T follicular helper cell (primary cell): Measurements from ENCODE around the gene FMO3.

ENCODE experiments used
- DNase-seq: peaks from one replicate; pipeline ENCODE4 v3.0.0-alpha.2; 2020; ENCODE audit warnings: low read depth

Gene FMO3

DNA sequence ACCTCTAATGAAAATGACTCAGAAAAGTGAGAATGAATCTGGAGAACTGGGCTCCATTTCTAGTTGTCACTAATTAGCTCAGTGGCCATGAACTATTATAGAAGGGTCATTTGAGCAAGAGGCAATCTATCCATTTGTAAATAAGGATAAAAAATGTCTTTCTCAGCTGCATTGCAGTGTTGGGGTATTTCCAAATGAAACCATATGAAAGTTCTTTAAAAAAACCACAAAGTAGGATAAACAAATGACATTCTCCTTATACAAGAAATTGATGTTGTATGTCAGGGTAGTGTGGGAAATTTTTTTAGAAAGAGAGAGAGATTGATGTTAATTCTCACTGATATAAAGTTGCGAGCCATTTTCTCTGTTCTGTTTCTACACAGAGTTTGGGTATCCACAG lies 26.0 kb downstream of the FMO3 start:
- DNase-seq, result no peak

DNA sequence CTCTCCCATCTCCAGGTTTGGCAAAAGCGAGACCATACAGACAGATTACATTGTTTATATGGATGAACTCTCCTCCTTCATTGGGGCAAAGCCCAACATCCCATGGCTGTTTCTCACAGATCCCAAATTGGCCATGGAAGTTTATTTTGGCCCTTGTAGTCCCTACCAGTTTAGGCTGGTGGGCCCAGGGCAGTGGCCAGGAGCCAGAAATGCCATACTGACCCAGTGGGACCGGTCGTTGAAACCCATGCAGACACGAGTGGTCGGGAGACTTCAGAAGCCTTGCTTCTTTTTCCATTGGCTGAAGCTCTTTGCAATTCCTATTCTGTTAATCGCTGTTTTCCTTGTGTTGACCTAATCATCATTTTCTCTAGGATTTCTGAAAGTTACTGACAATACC lies 26.4 kb downstream of the FMO3 start:
- no peak for DNase-seq

DNA sequence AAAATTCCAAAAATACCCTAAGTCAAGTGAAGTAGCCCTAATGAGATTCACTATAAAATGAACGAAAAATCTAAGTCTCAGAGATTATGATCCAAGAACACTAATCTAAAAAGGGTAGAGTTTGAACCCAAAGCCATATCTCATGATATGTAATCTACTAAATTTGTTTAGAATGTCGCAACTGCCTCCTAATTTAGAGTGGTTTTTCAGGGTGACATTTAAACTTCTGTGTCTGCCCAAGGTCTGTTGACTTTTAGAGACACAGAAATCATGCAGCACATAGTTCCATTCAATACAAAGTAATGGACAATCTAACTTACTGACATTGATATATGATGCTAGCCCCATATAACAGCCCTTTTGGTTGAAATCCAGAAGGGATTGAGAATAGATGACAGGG lies 28.9 kb downstream of the FMO3 start:
- DNase-seq, result no peak

DNA sequence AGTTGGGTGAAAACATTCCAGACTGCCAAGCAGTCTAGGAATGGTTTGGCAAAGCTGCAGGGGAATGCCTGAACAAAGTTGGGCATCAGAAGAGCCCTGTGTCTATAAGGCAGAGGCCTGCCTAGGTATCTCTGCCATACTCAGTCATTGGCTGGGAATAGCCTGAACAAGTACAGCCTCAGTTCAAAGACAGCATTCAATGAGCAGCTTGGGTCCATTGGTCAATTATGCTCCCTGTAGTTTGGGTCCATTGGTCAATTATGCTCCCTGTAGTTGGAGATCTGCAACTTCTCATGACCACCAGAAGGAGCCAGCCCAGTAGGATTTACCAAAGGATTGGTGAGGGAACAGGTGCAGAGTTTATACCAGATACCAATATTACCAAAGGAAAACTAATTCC lies 31.6 kb downstream of the FMO3 start:
- DNase-seq, result no peak

DNA sequence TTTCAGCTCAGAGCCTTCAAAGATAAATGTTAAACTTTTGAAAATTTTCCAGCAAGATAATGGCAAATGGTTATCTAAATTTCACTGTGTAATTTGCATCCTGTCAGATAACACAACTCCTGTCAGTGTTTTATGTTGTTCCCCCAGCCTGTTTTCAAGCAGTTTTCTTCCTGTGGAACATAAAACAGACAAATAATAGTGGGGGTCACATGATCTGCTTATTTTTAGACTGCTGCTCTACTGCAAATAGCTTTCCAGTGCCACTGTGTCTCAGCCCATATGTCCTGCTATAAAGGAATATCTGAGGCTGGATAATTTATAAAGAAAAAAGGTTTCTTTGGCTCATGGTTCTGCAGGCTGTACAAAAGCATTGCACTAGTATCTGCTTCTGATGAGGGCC lies 32.2 kb downstream of the FMO3 start:
- no peak for DNase-seq

DNA sequence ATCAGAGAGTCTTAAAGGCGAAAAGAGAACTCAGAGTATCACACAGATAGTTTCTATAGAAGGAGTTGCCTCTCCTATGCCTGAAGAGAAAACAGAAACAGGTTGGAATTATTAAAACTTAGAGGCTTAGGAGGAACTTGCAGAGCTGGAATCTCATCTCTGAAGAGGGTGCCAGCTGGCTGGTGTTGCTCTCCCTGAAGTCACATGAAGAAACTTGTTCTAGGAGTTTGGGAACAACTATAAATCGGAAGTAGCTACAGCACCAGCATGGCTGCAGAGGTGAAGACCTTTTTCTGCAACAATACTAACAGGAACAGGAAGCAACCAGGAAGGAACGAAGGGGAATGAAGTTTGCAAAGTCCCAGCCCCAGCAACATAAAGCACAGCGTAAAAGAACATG lies 35.8 kb downstream of the FMO3 start:
- DNase-seq, result no peak

DNA sequence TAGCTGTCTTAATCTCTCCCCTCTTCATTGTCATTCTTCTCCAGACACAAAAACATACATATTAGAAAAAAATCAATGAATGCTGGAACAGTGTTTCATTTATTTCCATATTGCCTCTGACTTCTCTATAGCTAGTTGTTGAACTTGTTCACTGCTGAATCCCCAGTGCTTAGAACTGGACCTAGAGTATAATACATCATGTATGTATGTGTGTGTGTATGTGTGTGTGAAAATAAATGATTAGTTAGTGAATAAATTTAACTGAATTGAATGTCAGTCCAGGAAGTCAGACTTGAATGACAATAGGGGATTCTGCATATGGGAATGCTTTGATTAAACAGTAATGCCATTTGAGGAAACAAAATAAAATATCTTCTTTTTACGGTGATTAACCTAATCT lies 36.4 kb downstream of the FMO3 start:
- DNase-seq, result no peak

DNA sequence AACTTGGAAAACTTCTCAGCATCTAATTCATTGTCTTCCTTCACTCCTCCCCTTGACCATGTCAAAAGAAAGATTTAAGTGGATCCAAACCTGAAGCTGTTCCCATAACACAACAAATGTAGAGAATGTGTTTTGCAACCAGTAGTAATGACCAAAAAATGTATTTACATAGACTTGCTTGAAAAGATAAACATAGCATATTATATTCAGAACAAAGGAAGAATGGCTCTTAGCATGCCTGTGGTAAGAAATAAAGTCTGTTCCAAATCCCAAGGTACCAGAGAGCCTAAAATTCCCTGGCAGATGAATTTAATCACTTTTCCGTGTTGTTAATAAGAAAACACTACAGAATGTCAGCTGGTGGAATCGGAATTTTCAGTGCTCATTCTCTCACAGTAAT lies 36.8 kb downstream of the FMO3 start:
- no peak for DNase-seq

DNA sequence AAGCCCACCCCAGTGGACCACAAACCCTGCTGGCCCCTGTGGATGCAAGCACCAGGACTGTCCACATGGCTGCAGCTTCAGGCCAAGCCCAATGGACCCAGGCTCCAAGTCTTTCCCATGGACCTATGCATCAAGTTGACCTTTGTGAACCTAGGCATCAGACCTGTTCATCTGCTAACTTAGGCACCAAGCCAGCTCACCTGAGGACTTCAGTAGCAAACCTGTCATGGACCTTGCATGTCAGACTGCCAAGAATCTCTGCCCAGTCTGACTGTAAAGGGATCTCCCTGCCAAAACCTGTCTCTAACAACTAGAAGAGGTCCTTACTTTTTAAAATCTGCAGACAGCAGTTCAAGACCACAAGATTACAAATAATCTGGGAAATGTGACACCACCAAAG lies 37.8 kb downstream of the FMO3 start:
- no peak for DNase-seq

DNA sequence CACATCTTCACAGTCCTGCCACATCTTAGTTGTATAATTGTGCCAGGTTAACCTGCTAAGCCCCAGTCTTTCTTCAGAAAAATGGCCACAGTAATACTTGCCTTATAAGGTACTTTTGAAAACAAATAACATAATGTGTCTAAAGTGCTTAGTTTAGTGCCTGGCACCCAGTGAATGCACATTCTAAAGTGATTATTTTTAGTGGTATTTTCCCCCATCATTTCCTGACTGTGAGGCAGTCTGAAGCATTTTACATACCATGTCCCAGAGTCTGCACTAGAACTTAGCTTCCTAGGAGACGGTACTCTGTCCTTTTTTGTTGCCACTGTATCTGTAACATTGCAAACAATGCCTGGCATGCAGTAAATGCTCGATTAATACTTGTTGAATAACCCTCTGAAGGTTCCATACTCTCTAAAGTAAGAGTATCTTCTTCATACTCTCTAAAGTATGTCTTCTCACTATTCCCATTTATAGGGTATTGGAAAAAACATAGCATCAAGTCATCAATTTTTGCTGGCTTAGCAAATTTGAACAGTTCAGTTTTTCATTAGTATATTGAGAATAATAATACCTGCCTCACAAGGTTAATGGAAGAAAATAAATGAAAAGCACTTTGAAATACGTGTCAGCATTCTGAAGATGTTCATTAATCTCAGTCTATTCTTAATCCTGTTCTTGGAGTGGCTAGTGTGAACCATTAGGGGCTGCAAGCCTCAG lies 43.7 kb downstream of the FMO3 start:
- no peak for DNase-seq

DNA sequence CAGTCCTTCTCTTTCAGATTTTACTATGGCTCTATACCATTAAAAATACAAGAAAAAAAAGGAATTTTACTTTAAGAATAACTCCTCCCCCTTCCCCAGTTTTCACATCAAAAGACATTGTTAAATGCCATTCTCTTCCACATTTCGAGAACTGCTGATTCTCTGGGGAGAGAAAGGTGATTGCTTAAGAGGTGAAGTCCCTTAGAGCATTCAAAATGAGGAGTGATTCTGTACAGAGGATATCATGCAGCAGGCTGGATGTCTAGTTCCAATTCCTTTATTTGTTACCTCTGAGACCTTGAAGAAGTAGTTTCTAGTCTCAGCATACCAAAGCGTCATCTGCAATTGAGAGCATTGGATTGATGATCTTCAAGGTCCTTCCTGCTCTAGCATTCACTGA lies 46.9 kb downstream of the FMO3 start:
- no peak for DNase-seq

DNA sequence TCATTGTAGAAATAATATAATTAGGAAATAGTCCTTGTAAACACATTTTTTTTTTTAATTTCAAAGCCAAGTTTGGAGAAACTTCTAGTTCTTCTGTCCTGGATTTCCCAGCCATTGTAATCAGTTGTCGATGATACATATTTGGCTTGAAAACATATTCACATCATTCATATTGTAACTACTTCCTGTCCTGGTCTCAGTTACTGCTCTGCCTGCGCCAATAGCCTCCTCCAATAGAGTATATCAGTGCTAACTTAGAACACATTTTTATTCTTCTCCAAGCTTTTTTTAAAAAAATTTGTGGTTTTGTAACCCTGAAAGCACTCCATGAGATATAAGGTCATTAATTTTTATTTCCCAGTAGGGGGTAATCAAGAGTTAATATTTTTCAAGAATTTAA lies 48.3 kb downstream of the FMO3 start:
- DNase-seq, result no peak

DNA sequence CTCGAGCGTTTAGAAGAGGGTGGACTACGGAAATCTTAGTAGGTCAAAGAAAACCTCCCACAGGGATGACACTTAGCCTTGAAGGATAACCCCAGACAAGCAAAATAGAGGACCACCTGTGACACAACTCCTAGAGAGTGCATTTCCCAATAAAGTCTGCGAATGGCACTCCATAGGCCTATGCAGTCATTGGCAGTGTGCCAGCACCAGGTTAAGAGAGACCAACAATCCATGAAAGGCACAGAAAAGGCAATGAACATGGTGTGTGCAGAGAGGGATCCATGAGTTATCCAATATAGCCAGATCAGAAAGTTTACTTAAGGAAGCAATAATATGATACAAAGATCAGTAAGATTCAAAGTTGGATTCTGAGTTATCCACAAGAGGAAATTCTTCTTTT lies 49.2 kb downstream of the FMO3 start:
- DNase-seq, result no peak

DNA sequence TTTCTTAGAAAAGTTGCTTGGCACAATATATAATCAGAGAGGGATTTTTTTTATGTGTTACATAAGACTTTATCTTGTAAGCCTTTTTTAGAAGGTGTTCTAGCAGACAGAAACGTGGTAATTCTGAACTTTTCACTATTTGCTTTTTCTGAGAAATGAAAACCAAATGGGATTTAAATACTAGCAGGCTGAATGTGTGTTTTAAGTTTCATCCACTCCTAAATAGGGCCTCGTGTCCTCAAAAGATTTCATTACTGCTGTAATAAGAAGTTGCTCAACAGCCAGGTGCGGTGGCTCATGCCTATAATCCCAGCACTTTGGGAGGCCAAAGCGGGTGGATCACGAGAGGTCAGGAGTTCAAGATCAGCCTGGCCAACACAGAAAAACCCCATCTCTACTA lies 49.7 kb downstream of the FMO3 start:
- DNase-seq, result no peak

DNA sequence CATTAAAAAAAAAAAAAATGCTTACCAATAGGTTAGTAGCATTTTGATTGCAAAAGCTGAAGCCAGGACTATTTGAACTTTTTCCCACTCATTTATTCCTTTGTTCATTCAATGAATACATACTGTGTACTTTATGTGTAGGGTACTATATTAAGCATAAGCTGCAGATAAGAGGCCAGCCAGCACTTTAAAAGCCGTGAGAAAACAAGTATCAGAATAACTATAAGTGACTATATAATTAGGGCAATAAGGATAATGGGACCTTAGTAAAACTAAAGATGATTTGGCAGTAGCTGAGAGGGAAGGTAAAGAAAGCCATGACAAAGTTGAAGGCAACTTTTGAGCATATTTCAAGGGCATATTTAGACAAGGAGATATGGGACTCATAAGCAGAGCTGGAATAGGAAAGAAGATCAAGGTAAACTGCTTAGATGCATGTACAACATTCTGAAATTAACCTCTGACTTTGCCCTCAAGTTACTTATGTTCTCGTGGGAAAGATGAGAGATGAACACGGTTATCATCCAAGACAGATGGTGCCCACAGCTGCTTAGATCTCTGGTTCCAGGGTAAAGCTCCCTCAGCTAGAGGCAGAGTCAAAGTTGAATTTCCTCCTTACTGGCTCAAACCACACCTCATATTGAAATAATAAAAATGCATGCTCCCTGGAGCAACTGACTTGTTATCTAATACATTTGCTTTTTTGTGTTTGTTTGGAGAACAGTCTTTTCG lies 50.4 kb downstream of the FMO3 start:
- DNase-seq, result no peak

DNA sequence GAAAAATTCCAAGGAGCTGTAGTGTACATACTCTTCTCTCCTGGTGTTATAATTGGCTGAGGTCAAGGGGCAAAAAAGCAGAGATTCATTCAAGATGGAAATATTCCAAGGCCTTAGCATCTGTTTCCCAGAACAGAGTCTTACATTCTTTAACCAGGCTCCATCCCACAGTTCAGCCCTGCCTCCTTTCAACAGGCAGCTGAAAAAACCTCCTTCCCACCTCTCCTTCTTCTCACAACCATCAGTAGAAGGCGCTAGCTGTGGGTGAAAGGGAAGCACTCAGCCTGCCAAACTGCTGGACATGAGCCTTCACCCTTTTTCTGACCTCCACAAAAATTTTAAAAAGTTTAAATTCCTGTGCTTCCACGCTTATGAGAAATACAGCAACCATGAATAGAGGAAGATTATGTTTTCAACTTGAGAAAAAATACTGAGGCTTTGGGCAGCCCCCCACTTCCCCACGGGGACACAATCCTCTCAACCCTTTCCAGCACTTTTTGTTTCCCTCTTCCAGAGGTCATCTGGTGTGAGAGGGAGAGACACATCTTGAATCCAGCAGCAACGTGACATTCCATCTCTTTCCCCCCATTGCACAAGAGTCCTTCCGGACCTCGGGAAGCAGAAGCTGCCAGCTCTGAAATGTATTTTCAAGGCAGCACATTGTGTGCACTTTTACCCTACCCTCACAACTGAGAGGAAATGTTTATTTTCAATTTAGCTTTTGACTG lies 51.1 kb downstream of the FMO3 start:
- no peak for DNase-seq

DNA sequence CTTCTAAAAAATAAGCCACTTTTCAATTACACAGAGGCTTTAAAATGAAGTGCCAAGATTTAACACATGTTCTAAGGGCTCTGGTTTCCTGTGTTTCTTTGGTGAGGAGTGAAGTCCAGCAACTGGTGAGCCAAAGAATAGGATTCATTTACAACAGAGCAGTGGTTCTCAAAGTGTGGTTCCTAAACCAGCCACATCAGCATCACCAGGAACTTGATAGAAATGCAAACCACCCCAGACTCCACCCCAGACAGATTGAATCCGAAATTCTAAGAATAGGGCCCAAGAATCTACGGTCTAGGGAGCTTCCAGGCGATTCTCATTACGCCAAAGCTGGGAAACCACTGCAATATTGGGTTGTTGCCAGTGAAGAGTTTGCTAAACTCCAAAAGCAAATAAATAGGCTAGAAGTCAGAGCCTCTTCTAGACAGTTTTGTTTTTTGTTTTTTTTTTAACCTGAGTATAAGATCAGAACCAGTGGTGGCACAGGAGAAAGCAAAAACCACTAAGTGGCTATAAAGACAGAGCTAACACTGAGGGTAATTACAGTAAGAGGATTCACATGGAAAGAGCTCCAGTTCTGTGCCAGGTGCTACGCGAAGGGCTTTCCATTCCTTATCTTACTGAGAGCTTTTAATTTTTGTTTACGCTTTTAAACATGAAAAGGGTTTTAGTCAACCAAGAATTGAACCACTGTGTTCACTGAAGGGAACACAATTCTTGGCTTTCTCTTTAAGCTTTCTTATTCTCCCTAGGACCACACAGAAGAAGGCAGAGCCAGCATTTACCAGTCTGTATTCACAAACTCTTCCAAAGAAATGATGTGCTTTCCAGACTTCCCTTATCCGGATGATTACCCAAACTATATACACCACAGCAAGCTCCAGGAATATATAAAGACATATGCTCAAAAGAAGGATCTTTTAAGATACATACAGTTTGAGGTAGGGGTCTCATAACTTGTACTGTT lies 52.0 kb downstream of the FMO3 start:
- DNase-seq, result no peak

DNA sequence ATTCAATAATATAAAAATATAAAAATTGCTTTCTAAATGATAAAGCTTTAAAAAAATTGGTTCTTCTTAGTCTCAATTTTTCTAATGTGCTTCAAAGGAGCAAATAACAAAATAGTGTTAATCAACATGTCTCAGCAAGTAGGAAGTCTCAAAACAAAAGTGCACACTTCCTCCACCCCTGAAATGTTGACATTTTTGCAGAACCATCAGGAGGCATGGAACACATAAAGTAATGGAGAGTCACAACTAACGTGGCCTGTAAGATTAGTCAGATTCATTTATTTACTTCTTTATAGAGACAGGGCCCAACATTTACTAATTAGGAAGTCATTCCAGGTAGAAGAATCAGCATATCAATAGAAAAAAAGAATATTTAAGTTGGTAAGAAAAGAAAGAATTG lies 59.5 kb downstream of the FMO3 start:
- DNase-seq, result no peak

DNA sequence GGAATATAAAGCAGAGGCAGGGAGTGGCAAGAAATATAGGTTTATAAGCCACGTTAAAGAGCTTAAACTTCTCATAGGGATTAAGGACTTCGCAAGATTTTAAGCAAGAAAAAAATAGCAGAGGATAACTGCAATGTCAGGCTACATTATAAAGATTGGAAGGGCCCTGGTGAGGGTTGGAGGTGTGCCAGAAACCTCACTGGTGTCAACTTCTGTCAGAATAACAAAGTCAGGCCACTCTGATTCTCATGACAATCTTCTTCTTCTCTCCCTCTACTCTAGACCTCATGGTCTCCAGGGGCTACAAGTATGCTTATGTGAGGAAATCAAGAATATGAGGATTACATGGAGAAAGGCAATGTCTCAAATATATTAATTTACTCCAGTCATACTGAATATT lies 61.8 kb downstream of the FMO3 start:
- DNase-seq, result no peak

DNA sequence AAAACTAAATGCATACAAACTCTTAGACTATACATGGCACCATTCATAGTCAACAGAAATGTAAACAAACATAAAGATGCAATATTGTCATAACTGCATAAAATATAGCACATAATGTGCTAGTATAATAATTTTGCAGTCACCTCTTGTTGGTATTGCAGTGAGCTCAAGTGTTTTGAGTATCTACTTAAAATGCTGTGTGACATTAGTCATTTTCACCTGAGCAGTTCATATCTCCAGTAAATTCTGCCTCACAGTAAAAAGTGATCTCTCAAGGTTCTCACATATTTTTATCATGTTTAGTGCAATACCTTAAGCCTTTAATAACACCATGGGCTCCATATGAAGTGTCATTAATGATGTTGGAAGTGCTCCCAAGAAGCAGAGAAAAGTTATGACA lies 64.8 kb downstream of the FMO3 start:
- no peak for DNase-seq

DNA sequence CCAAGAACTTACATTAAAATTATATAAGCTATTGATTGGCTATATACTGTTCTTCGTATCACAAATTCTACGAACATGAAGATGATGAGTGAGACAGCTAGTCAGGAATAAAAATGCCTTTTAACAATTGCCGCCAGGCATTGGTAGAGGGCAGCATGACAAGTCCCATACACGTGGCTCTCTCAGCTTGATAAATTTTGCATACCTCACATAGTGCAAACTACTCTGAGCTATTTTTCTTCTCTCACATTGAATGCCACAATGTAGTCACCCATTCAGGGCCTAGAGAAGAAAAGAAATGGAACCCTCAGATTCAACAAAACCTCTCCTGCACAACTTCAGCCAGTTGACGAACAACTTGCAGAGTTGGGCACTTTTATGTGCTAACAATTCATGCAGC lies 67.4 kb downstream of the FMO3 start:
- DNase-seq, result no peak

DNA sequence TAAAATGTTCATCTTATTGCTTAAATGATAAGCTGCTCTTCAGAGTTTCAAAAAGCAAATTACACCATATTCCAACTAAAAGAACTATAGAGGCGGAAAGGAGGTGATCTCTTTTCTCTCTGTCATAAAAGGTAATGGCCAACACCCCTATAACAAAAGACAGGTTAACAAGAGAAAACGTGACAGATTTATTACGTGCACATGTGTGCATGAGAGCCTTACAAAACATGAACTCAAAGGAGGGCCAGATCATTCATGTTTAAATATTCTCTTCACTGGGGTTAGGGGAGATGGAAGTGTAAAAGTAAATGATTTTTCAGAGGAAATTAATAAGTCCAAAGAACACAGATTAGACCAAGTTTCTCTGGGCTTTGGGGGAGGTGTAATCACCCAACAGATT lies 67.8 kb downstream of the FMO3 start:
- DNase-seq, result no peak
